A549 (cell line): ENCODE results near the gene AIG1. TPM values are rescaled to one million over a fixed set of nuclear protein-coding genes. Genes with fewer than 3 reads are reported as not detected.
"Not testable (repeated sequence)": the region's sequence is repeated elsewhere in the genome, so short reads cannot be mapped to it uniquely, and the experiment has no call there.

Source experiments
- ATAC-seq, 2 experiments: fragments of 200-7000 bp in 1 of 2; fragments of >200 bp in 1 of 2; cut with Nextera tagmentation in 1 of 2; cut with Tn5 transposase in 1 of 2; 3 replicates each; pipeline versions ENCODE4 v1.8.0 to v1.9.1; 2018 to 2020; ENCODE audit warnings: mild to moderate bottlenecking in 1 of 2, moderate library complexity in 1 of 2
- CTCF ChIA-PET: fragments of 300-600 bp; sonication (Branson Sonifier 250); formaldehyde crosslinking; extraction: SDS; loops from one replicate; lab custom pipeline; 2021; ENCODE audit warnings: antibody characterized with exemption, inconsistent platforms; lab: Yijun Ruan, JAX
- POLR2A ChIA-PET: fragments of 350-600 bp; formaldehyde crosslinking; extraction: SDS; loops from one replicate; lab custom pipeline; 2021; ENCODE audit warnings: antibody characterized with exemption, inconsistent platforms; lab: Yijun Ruan, JAX
- DNase-seq, 2 experiments: peaks; one replicate each; pipeline versions ENCODE4 v3.0.0 to v3.0.0-alpha.2; 2011 to 2016; ENCODE audit warnings: low read depth in 1 of 2, low spot score in 1 of 2
- FAIRE-seq: peaks from 2 replicates; lab custom pipeline; 2011; peaks lifted over from hg19 to GRCh38; lab: Jason Lieb, UNC
- H3K27ac ChIP-seq, 2 experiments: fragments of >200 bp; sonication (Bioruptor Twin); formaldehyde crosslinking; 3 replicates each; pipeline ENCODE4 v1.5.1; 2016 to 2017
- H3K4me1 ChIP-seq: fragments of >200 bp; sonication (Bioruptor Twin); formaldehyde crosslinking; 3 replicates; pipeline ENCODE4 v1.6.1; 2016
- H3K4me2 ChIP-seq: fragments of >200 bp; sonication (Bioruptor Twin); formaldehyde crosslinking; 3 replicates; pipeline ENCODE4 v1.6.1; 2016
- H3K4me3 ChIP-seq: fragments of >200 bp; sonication (Bioruptor Twin); formaldehyde crosslinking; 3 replicates; pipeline ENCODE4 v1.5.1; 2016
- H3K9me3 ChIP-seq: fragments of >200 bp; sonication (Bioruptor Twin); formaldehyde crosslinking; 3 replicates; pipeline ENCODE4 v1.6.1; 2016
- BCL3 ChIP-seq: fragments of >200 bp; sonication (Bioruptor Twin); formaldehyde crosslinking; IDR thresholded peaks from 3 replicates; pipeline ENCODE4 v1.6.1; 2016
- CHD2 ChIP-seq: fragments of 150-350 bp; IDR thresholded peaks from 2 replicates; pipeline ENCODE4 v1.6.1; 2014; ENCODE audit warnings: low read length; ENCODE audit not compliant: partially characterized antibody
- CHD4 ChIP-seq: fragments of 200-600 bp; sonication (generic); IDR thresholded peaks from 2 replicates; pipeline ENCODE4 v1.6.1; 2016; ENCODE audit warnings: antibody characterized with exemption, mild to moderate bottlenecking, borderline replicate concordance
- EHF ChIP-seq: fragments of 250-450 bp; sonication (Bioruptor Pico); IDR thresholded peaks from 2 replicates; pipeline ENCODE4 v1.5.0; 2020; ENCODE audit warnings: mild to moderate bottlenecking
- EHMT2 ChIP-seq: fragments of 200-600 bp; sonication (generic); IDR thresholded peaks from 2 replicates; pipeline ENCODE4 v1.6.1; 2016; ENCODE audit warnings: antibody characterized with exemption, low read depth, mild to moderate bottlenecking, moderate library complexity
- EP300 ChIP-seq, 2 experiments: fragments of >200 bp; sonication (Bioruptor Twin); formaldehyde crosslinking; IDR thresholded peaks; 2 replicates in 1 of 2; 3 replicates in 1 of 2; pipeline ENCODE4 v1.6.1; 2016 to 2017
- ESRRA ChIP-seq: fragments of 150-350 bp; IDR thresholded peaks from 2 replicates; pipeline ENCODE4 v1.6.1; 2014; ENCODE audit warnings: mild to moderate bottlenecking, low read length, borderline replicate concordance
- FOSB ChIP-seq: fragments of 250-450 bp; sonication (Bioruptor Pico); IDR thresholded peaks from 2 replicates; pipeline ENCODE4 v1.5.0; 2020; ENCODE audit warnings: mild to moderate bottlenecking, moderate library complexity
- FOSL2 ChIP-seq, 2 experiments: fragments of 450-650 bp in 1 of 2; fragments of >200 bp in 1 of 2; sonication (Bioruptor Twin) in 1 of 2; formaldehyde crosslinking; IDR thresholded peaks; 2 replicates each; pipeline versions ENCODE4 v1.5.0 to v1.6.1; 2016 to 2020; ENCODE audit warnings: mild to moderate bottlenecking in 1 of 2, moderate library complexity in 1 of 2
- GATA3 ChIP-seq: IDR thresholded peaks from 2 replicates; pipeline ENCODE4 v1.6.1; 2012; ENCODE audit warnings: borderline replicate concordance
- HDAC2 ChIP-seq: fragments of 200-600 bp; sonication (generic); IDR thresholded peaks from 2 replicates; pipeline ENCODE4 v1.6.1; 2016
- HEYL ChIP-seq: fragments of 250-450 bp; sonication (Bioruptor Pico); IDR thresholded peaks from 2 replicates; pipeline ENCODE4 v1.8.0; 2021; ENCODE audit warnings: mild to moderate bottlenecking, moderate library complexity
- HOXB13 ChIP-seq: fragments of 250-450 bp; sonication (Bioruptor Pico); IDR thresholded peaks from 2 replicates; pipeline ENCODE4 v1.5.0; 2020; ENCODE audit warnings: low read depth, mild to moderate bottlenecking, moderate library complexity
- JUNB ChIP-seq: fragments of >200 bp; sonication (Bioruptor Twin); formaldehyde crosslinking; IDR thresholded peaks from 2 replicates; pipeline ENCODE4 v1.6.1; 2016
- KDM5A ChIP-seq: fragments of 200-600 bp; sonication (generic); IDR thresholded peaks from 2 replicates; pipeline ENCODE4 v1.6.1; 2016; ENCODE audit warnings: antibody characterized with exemption, mild to moderate bottlenecking
- MAFK ChIP-seq: fragments of 450-650 bp; IDR thresholded peaks from 2 replicates; pipeline ENCODE4 v1.6.1; 2014; ENCODE audit not compliant: partially characterized antibody
- MAZ ChIP-seq: fragments of 150-350 bp; IDR thresholded peaks from 2 replicates; pipeline ENCODE4 v1.6.1; 2014; ENCODE audit warnings: antibody characterized with exemption, low read depth, low read length, borderline replicate concordance
- NPAS2 ChIP-seq: fragments of 250-450 bp; sonication (Bioruptor Pico); IDR thresholded peaks from 2 replicates; pipeline ENCODE4 v1.8.0; 2022; ENCODE audit warnings: mild to moderate bottlenecking, moderate library complexity, borderline replicate concordance
- PHF8 ChIP-seq: fragments of 200-600 bp; sonication (generic); IDR thresholded peaks from 2 replicates; pipeline ENCODE4 v1.6.1; 2016; ENCODE audit warnings: low read depth, mild to moderate bottlenecking, antibody characterized with exemption, moderate library complexity, borderline replicate concordance
- RARB ChIP-seq: fragments of 250-450 bp; sonication (Bioruptor Pico); IDR thresholded peaks from 2 replicates; pipeline ENCODE4 v1.8.0; 2021; ENCODE audit warnings: mild to moderate bottlenecking, moderate library complexity
- RNF2 ChIP-seq: fragments of 200-600 bp; sonication (generic); IDR thresholded peaks from 2 replicates; pipeline ENCODE4 v1.6.1; 2016; ENCODE audit warnings: low read depth, mild to moderate bottlenecking, antibody characterized with exemption, moderate library complexity, borderline replicate concordance
- SMC3 ChIP-seq: fragments of >200 bp; sonication (Bioruptor Twin); formaldehyde crosslinking; IDR thresholded peaks from 3 replicates; pipeline ENCODE4 v1.6.1; 2018; ENCODE audit warnings: inconsistent platforms
- SREBF2 ChIP-seq: fragments of 450-650 bp; IDR thresholded peaks from 2 replicates; pipeline ENCODE4 v1.6.1; 2014; ENCODE audit warnings: mild to moderate bottlenecking, moderate library complexity
- TP53 ChIP-seq: fragments of 250-450 bp; sonication (Bioruptor Pico); IDR thresholded peaks from 2 replicates; pipeline ENCODE4 v1.5.0; 2021; ENCODE audit warnings: mild to moderate bottlenecking, moderate library complexity
- ZC3H11A ChIP-seq: fragments of 450-650 bp; IDR thresholded peaks from 2 replicates; pipeline ENCODE4 v1.6.1; 2014; ENCODE audit warnings: antibody characterized with exemption, mild to moderate bottlenecking
- ZFP36 ChIP-seq: fragments of 450-650 bp; IDR thresholded peaks from 2 replicates; pipeline ENCODE4 v1.6.1; 2014; ENCODE audit warnings: borderline replicate concordance; ENCODE audit not compliant: partially characterized antibody
- ZNF302 ChIP-seq: fragments of 250-450 bp; sonication (Bioruptor Pico); IDR thresholded peaks from 2 replicates; pipeline ENCODE4 v1.9.0; 2021; ENCODE audit warnings: inconsistent platforms, mild to moderate bottlenecking, moderate library complexity
- ZSCAN20 ChIP-seq: fragments of 250-450 bp; sonication (Bioruptor Pico); IDR thresholded peaks from 2 replicates; pipeline ENCODE4 v1.8.0; 2022; ENCODE audit warnings: mild to moderate bottlenecking, moderate library complexity
- WGBS: methylation state at CpG from one replicate; pipeline ENCODE4 v1.1.6; 2017; ENCODE audit errors: missing lambda C conversion rate; 5-methylcytosine and 5-hydroxymethylcytosine counted together
- polyA plus RNA-seq, 4 experiments: library from polyadenylated mRNA; depleted of rRNA in 3 of 4; stranded (reverse); fragments of >200 nt; fragmentation: RNase III in 1 of 4; extraction: RNeasy Plus Mini Kit Qiagen cat#74134 plus additional on column Dnase treatment in 1 of 4; gene quantifications; 2 replicates in 3 of 4; 3 replicates in 1 of 4; pipeline ENCODE4 v1.2.3, GENCODE V29; 2011 to 2017

Gene AIG1
- polyA plus RNA-seq, 2 of the 4 experiments (the other 2 are of a cell fraction): 29.5 to 38.3 TPM

- 11% methylated on average over 4 of the region's 4 CpGs for WGBS
- H3K4me1 ChIP-seq: no peaks in the 10 kb centered on the region
- CTCF ChIA-PET: interaction anchor here (1.2 kb wide), 1 partner anchor 10 kb away, joined by 3 read pairs; no protein-coding TSS in a partner anchor
- no peak overlapping the region for H3K4me3 ChIP-seq
- H3K9me3 ChIP-seq: no peaks in the 10 kb centered on the region
- ATAC-seq (no peak), DNase-seq (no peak), FAIRE-seq (no peak)
- H3K4me2 ChIP-seq: peak overlapping the region; percentile 5; the same call in 2 of the 3 replicates
- no peak for TF ChIP-seq EHMT2
- no peak for TF ChIP-seq RNF2
- no peak for TF ChIP-seq ZSCAN20
- TF ChIP-seq HEYL: no peak
- no peak for TF ChIP-seq EP300 (IDR thresholded peaks at IDR 0.05)
- TF ChIP-seq ZNF302 (CRISPR knock-in tag): no peak
- no peak for TF ChIP-seq TP53 (CRISPR knock-in tag)
- TF ChIP-seq EHF: no peak
- TF ChIP-seq RARB: no peak
- TF ChIP-seq CHD2: no peak
- TF ChIP-seq ZC3H11A: no peak
- no peak for TF ChIP-seq SREBF2
- TF ChIP-seq PHF8: no peak
- TF ChIP-seq FOSB: no peak
- no peak for TF ChIP-seq GATA3
- no peak for TF ChIP-seq ZFP36
- TF ChIP-seq MAZ: no peak
- TF ChIP-seq FOSL2 (IDR thresholded peaks at IDR 0.05): no peak
- TF ChIP-seq FOSL2 (CRISPR knock-in tag; IDR thresholded peaks at IDR 0.05): no peak
- no peak for TF ChIP-seq KDM5A
- no peak overlapping the region for H3K27ac ChIP-seq
- POLR2A ChIA-PET: no interaction called here
These were observed 21.1 kb upstream of the AIG1 start for GRCh38 chr6:143039548-143039947.

GRCh38 chr6:143040018-143040417 is 20.7 kb upstream of the AIG1 start:
- ATAC-seq: no peak
- H3K4me2 ChIP-seq: peak overlapping the region; percentile 5; the same call in 1 of the 3 replicates
- H3K4me3 ChIP-seq: no peak overlapping the region
- H3K9me3 ChIP-seq: no peaks in the 10 kb centered on the region
- ChIA-PET CTCF (interaction anchor here (1.2 kb wide), 1 partner anchor 9 kb away, joined by 3 read pairs; no protein-coding TSS in a partner anchor), POLR2A (no interaction called here)
- 22% methylated on average over 2 of the region's 2 CpGs for WGBS
- H3K4me1 ChIP-seq: no peaks in the 10 kb centered on the region
- FAIRE-seq: no peak
- no peak for TF ChIP-seq MAFK
- no peak for TF ChIP-seq CHD4
- no peak for TF ChIP-seq HOXB13
- TF ChIP-seq SMC3: no peak
- DNase-seq: no peak
- no peak overlapping the region for H3K27ac ChIP-seq

- 45% methylated on average over 4 of the region's 4 CpGs for WGBS
- POLR2A ChIA-PET, FAIRE-seq: not testable (repeated sequence)
These were observed 16.3 kb upstream of the AIG1 start for GRCh38 chr6:143044345-143044744.

GRCh38 chr6:143049611-143050010 is 11.1 kb upstream of the AIG1 start:
- Histone ChIP-seq H3K4me2 (no peak overlapping the region), H3K4me3 (no peak overlapping the region), H3K4me1 (no peaks in the 10 kb centered on the region), H3K9me3 (no peaks in the 10 kb centered on the region; the same call in 2 of the 3 replicates), H3K27ac (no peak overlapping the region)
- 56% methylated on average over 10 of the region's 10 CpGs for WGBS
- no peak for FAIRE-seq
- TF ChIP-seq JUNB (no peak), PHF8 (no peak), CHD4 (no peak), NPAS2 (CRISPR knock-in tag) (no peak), RNF2 (no peak), SMC3 (no peak), BCL3 (no peak), HDAC2 (no peak), ESRRA (no peak), SREBF2 (no peak)
- ATAC-seq: no peak
- DNase-seq: no peak
- ChIA-PET POLR2A (interaction anchor here (0.6 kb wide), 1 partner anchor 10 kb away, joined by 3 read pairs; no protein-coding TSS in a partner anchor), CTCF (interaction anchor here (1.0 kb wide), 1 partner anchor 10 kb away, joined by 3 read pairs; no protein-coding TSS in a partner anchor)

More at GRCh38 chr6:143044345-143044744, 16.3 kb upstream of the AIG1 start:
- H3K9me3 ChIP-seq, H3K27ac ChIP-seq, DNase-seq, H3K4me3 ChIP-seq, ATAC-seq, H3K4me2 ChIP-seq, H3K4me1 ChIP-seq: not testable (repeated sequence)
- CTCF ChIA-PET: interaction anchor here (0.6 kb wide), 1 partner anchor 127 kb away, joined by 3 read pairs; no protein-coding TSS in a partner anchor
